PFSK-1 (cell line): ENCODE results near the gene AMPD3.

Experiments used
- POLR2AphosphoS5 ChIP-seq: IDR thresholded peaks from 2 replicates; pipeline ENCODE4 v1.6.1; 2012; ENCODE audit warnings: low read depth, mild to moderate bottlenecking, control low read depth, low read length, moderate library complexity
- SIN3A ChIP-seq: IDR thresholded peaks from 2 replicates; pipeline ENCODE4 v1.6.1; 2012; ENCODE audit warnings: mild to moderate bottlenecking, low read length, moderate library complexity, borderline replicate concordance; ENCODE audit not compliant: insufficient read depth
- TAF1 ChIP-seq: IDR thresholded peaks from 2 replicates; pipeline ENCODE4 v1.6.1; 2012; ENCODE audit warnings: low read length, control low read depth, borderline replicate concordance; ENCODE audit not compliant: insufficient read depth
- TF ChIP-seq, protein P1 (sequence below), 2 experiments: IDR thresholded peaks; 2 replicates each; pipeline versions ENCODE4 v1.6.1 to v1.8.0; 2011 to 2012; ENCODE audit warnings: low read depth in 2 of 2, low read length in 2 of 2, control low read depth in 1 of 2, inconsistent platforms in 1 of 2, mild to moderate bottlenecking in 1 of 2, moderate library complexity in 1 of 2; ENCODE audit not compliant: insufficient read depth in 1 of 2

DNA sequence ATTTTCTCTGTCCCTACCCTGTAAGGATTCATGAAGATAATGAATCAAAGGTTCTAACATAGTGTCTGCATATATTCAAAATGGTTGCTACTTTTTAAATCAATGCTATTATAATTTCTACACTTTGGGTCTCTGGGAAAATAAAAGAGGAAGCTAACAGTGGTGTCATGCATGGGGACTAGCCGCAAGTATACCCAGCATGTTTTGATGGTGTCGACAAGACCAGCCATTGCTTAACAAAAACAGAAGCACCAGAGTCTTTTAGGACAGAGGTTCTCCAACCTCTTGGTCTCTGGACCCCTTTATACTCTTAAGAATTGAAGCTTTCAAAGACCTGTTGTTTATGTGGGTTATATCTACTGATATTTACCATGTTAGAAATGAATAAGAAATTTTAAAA, 48.2 kb downstream of the AMPD3 start:
- TF ChIP-seq SIN3A = no peak
- no peak for TF ChIP-seq POLR2AphosphoS5
- TF ChIP-seq, protein P1, sequence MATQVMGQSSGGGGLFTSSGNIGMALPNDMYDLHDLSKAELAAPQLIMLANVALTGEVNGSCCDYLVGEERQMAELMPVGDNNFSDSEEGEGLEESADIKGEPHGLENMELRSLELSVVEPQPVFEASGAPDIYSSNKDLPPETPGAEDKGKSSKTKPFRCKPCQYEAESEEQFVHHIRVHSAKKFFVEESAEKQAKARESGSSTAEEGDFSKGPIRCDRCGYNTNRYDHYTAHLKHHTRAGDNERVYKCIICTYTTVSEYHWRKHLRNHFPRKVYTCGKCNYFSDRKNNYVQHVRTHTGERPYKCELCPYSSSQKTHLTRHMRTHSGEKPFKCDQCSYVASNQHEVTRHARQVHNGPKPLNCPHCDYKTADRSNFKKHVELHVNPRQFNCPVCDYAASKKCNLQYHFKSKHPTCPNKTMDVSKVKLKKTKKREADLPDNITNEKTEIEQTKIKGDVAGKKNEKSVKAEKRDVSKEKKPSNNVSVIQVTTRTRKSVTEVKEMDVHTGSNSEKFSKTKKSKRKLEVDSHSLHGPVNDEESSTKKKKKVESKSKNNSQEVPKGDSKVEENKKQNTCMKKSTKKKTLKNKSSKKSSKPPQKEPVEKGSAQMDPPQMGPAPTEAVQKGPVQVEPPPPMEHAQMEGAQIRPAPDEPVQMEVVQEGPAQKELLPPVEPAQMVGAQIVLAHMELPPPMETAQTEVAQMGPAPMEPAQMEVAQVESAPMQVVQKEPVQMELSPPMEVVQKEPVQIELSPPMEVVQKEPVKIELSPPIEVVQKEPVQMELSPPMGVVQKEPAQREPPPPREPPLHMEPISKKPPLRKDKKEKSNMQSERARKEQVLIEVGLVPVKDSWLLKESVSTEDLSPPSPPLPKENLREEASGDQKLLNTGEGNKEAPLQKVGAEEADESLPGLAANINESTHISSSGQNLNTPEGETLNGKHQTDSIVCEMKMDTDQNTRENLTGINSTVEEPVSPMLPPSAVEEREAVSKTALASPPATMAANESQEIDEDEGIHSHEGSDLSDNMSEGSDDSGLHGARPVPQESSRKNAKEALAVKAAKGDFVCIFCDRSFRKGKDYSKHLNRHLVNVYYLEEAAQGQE (IDR thresholded peaks at IDR 0.05; ENCODE audit: insufficient read depth in 1 of 2, low read depth in 2 of 2, low read length in 2 of 2) = no peak
- TF ChIP-seq TAF1 = no peak
